BE2C (cell line): ENCODE results near the gene PARP6.

Experiments used
- DNase-seq: peaks from one replicate; pipeline ENCODE4 v3.0.0-alpha.2; 2020
- H3K27me3 ChIP-seq: fragments of 250-450 bp; sonication (Bioruptor Pico); 2 replicates; pipeline ENCODE4 v1.5.1; 2020; ENCODE audit warnings: mild to moderate bottlenecking
- H3K36me3 ChIP-seq: fragments of 250-450 bp; sonication (Bioruptor Pico); 2 replicates; pipeline ENCODE4 v1.5.1; 2020; ENCODE audit warnings: mild to moderate bottlenecking
- H3K4me1 ChIP-seq: fragments of 250-450 bp; sonication (Bioruptor Pico); 2 replicates; pipeline ENCODE4 v1.5.1; 2020
- H3K4me3 ChIP-seq: 2 replicates; pipeline ENCODE4 v1.5.1; 2011; ENCODE audit warnings: low read depth, low read length
- H3K9me3 ChIP-seq: fragments of 250-450 bp; sonication (Bioruptor Pico); 2 replicates; pipeline ENCODE4 v1.5.1; 2020
- CTCF ChIP-seq: IDR thresholded peaks from 2 replicates; pipeline ENCODE4 v1.5.1; 2012; ENCODE audit warnings: mild to moderate bottlenecking, low read depth, low read length

Gene PARP6

GRCh38 chr15:72236381-72237003 lies 35.9 kb downstream of the PARP6 start:
- Histone ChIP-seq H3K27me3 (no peaks in the 10 kb centered on the region), H3K4me1 (peaks cover 14% of the 10 kb centered on the region), H3K36me3 (peaks cover 8% of the 10 kb centered on the region), H3K4me3 (no peak overlapping the region), H3K9me3 (no peaks in the 10 kb centered on the region)
- TF ChIP-seq CTCF: no peak
- DNase-seq: no peak

GRCh38 chr15:72235298-72235697 lies 37.1 kb downstream of the PARP6 start:
- Histone ChIP-seq H3K27me3 (no peaks in the 10 kb centered on the region), H3K4me1 (peaks cover 14% of the 10 kb centered on the region), H3K9me3 (no peaks in the 10 kb centered on the region)

GRCh38 chr15:72233769-72234168 lies 38.6 kb downstream of the PARP6 start:
- TF ChIP-seq CTCF: no peak
- DNase-seq: no peak
- Histone ChIP-seq H3K4me1 (peaks cover 14% of the 10 kb centered on the region), H3K4me3 (no peak overlapping the region), H3K27me3 (no peaks in the 10 kb centered on the region), H3K9me3 (no peaks in the 10 kb centered on the region), H3K36me3 (peaks cover 7% of the 10 kb centered on the region)

More at GRCh38 chr15:72235298-72235697, 37.1 kb downstream of the PARP6 start:
- TF ChIP-seq CTCF: no peak
- DNase-seq: no peak
- Histone ChIP-seq H3K36me3 (0 out of 2 replicates have a peak, but pooled peaks cover 3% of the 10 kb centered on the region), H3K4me3 (no peak overlapping the region)

- Histone ChIP-seq H3K4me3 (peak overlapping the region; percentile 88), H3K36me3 (peaks cover 12% of the 10 kb centered on the region), H3K4me1 (peaks cover 11% of the 10 kb centered on the region), H3K9me3 (no peaks in the 10 kb centered on the region), H3K27me3 (no peaks in the 10 kb centered on the region)
- peak; percentile 42 for DNase-seq
- TF ChIP-seq CTCF: no peak
Measured at GRCh38 chr15:72231833-72232478, 40.4 kb downstream of the PARP6 start.

- H3K4me1 ChIP-seq: peaks cover 16% of the 10 kb centered on the region
- no peak for TF ChIP-seq CTCF
- no peaks in the 10 kb centered on the region for H3K9me3 ChIP-seq
- peak within 1 kb of the TSS; percentile 88 for H3K4me3 ChIP-seq
- H3K36me3 ChIP-seq: peaks cover 19% of the 10 kb centered on the region
- peak; percentile 99 for DNase-seq
- no peaks in the 10 kb centered on the region for H3K27me3 ChIP-seq
Measured at GRCh38 chr15:72231066-72231832, 41.1 kb downstream of the PARP6 start, which contains the start of gene PKM. Gene PKM (minus strand): TSS chr15:72231190. CDS start chr15:72219097, 12,093 bp downstream.
